Endothelial cell of umbilical vein (primary cell): Measurements from ENCODE around the gene C8B. TPM values are rescaled to one million over a fixed set of nuclear protein-coding genes. Genes with fewer than 3 reads are reported as not detected.

Experiments
- BruUV-seq: library from RNA; stranded (reverse); fragments of 400-500 nt; replicated peaks from 2 replicates; lab custom pipeline; 2021; lab: Mats Ljungman, UMichigan
- CTCF ChIA-PET: fragments of 300-600, 350-600 bp; sonication (Branson Sonifier 250); formaldehyde crosslinking; loops from one replicate; lab custom pipeline; 2021; ENCODE audit warnings: antibody characterized with exemption, inconsistent platforms; lab: Charles Lee
- POLR2A ChIA-PET: fragments of 300-600, 350-600 bp; sonication (Branson Sonifier 250); formaldehyde crosslinking; loops from one replicate; lab custom pipeline; 2021; ENCODE audit warnings: antibody characterized with exemption, inconsistent platforms; lab: Charles Lee
- DNase-seq: peaks from one replicate; pipeline ENCODE4 v3.0.0-alpha.2; 2011; ENCODE audit warnings: low read depth, low spot score
- FAIRE-seq: peaks from 2 replicates; lab custom pipeline; 2011; peaks lifted over from hg19 to GRCh38; lab: Jason Lieb, UNC
- H2AFZ ChIP-seq: 2 replicates; pipeline ENCODE4 v1.6.0; 2012; ENCODE audit warnings: low read depth, low read length, control low read depth, inconsistent platforms
- H3K27ac ChIP-seq: 2 replicates; pipeline ENCODE4 v1.5.1; 2011; ENCODE audit warnings: low read depth, mild to moderate bottlenecking, control low read depth, low read length, moderate library complexity; ENCODE audit not compliant: insufficient read depth
- H3K27me3 ChIP-seq, 2 experiments: 2 replicates each; pipeline versions ENCODE4 v1.6.0 to v1.6.1; 2011; ENCODE audit warnings: low read length in 2 of 2, mixed read lengths in 1 of 2; ENCODE audit not compliant: control insufficient read depth in 2 of 2, insufficient read depth in 2 of 2
- H3K36me3 ChIP-seq, 2 experiments: 2 replicates in 1 of 2; 3 replicates in 1 of 2; pipeline ENCODE4 v1.5.1; 2011; ENCODE audit warnings: low read length in 2 of 2, mild to moderate bottlenecking in 1 of 2, moderate library complexity in 1 of 2; ENCODE audit not compliant: control insufficient read depth in 2 of 2, insufficient read depth in 2 of 2; ENCODE audit errors: extremely low read depth in 1 of 2
- H3K4me1 ChIP-seq: 3 replicates; pipeline ENCODE4 v1.5.1; 2011; ENCODE audit warnings: mild to moderate bottlenecking, low read length; ENCODE audit not compliant: control insufficient read depth, insufficient read depth; ENCODE audit errors: extremely low read depth
- H3K4me2 ChIP-seq: 2 replicates; pipeline ENCODE4 v1.6.1; 2011; ENCODE audit warnings: low read length, control low read depth, mixed read lengths; ENCODE audit not compliant: insufficient read depth
- H3K4me3 ChIP-seq, 3 experiments: fragments of 200-600 bp in 1 of 3; sonication (generic), shearing (Covaris generic) in 1 of 3; replicated peaks in 1 of 3; 2 replicates each; pipeline ENCODE4 v1.5.1; 2011 to 2016; ENCODE audit warnings: control low read depth in 3 of 3, low read length in 3 of 3, mild to moderate bottlenecking in 2 of 3, inconsistent platforms in 1 of 3, low read depth in 1 of 3, moderate library complexity in 1 of 3; ENCODE audit not compliant: insufficient read depth in 1 of 3
- H3K79me2 ChIP-seq: 2 replicates; pipeline ENCODE4 v1.6.0; 2012; ENCODE audit warnings: low read length, inconsistent platforms; ENCODE audit not compliant: control insufficient read depth, insufficient read depth
- H3K9ac ChIP-seq: replicated peaks from 2 replicates; pipeline ENCODE3; 2011; ENCODE audit warnings: low read length, control low read depth; ENCODE audit not compliant: insufficient read depth; ENCODE audit errors: extremely low read depth
- H3K9me1 ChIP-seq: replicated peaks from 3 replicates; pipeline ENCODE4 v1.6.0; 2011; ENCODE audit warnings: mild to moderate bottlenecking, low read length; ENCODE audit not compliant: control insufficient read depth, insufficient read depth; ENCODE audit errors: extremely low read depth
- H3K9me3 ChIP-seq: replicated peaks from 2 replicates; pipeline ENCODE4 v1.5.1; 2012; ENCODE audit warnings: low read length, inconsistent platforms; ENCODE audit not compliant: control insufficient read depth, insufficient read depth
- H4K20me1 ChIP-seq: replicated peaks from 2 replicates; pipeline ENCODE3; 2011; ENCODE audit warnings: mild to moderate bottlenecking, low read length; ENCODE audit not compliant: control insufficient read depth, insufficient read depth; ENCODE audit errors: extremely low read depth
- CTCF ChIP-seq, 2 donors: IDR thresholded peaks; 1 replicate in 1 of 2; 2 replicates in 1 of 2; pipeline ENCODE4 v1.5.1; 2011; ENCODE audit warnings: low read length in 2 of 2, mild to moderate bottlenecking in 2 of 2, moderate library complexity in 2 of 2, control low read depth in 1 of 2, inconsistent platforms in 1 of 2, low read depth in 1 of 2; ENCODE audit not compliant: insufficient read depth in 1 of 2; ENCODE audit errors: extremely low read depth in 1 of 2
- EZH2 ChIP-seq: IDR thresholded peaks from 2 replicates; pipeline ENCODE4 v1.6.1; 2012; ENCODE audit warnings: borderline replicate concordance, low read depth, mild to moderate bottlenecking, moderate library complexity, low read length, inconsistent platforms; ENCODE audit not compliant: severe bottlenecking
- FOS ChIP-seq: IDR thresholded peaks from 2 replicates; pipeline ENCODE4 v1.6.1; 2011; ENCODE audit warnings: mild to moderate bottlenecking, low read length, moderate library complexity, borderline replicate concordance; ENCODE audit not compliant: insufficient read depth
- GATA2 ChIP-seq: IDR thresholded peaks from 2 replicates; pipeline ENCODE4 v1.7.0; 2011; ENCODE audit warnings: low read depth, mild to moderate bottlenecking, moderate library complexity, mixed read lengths, low read length; ENCODE audit not compliant: insufficient read length, insufficient read depth
- JUN ChIP-seq: IDR thresholded peaks from 2 replicates; pipeline ENCODE4 v1.6.1; 2011; ENCODE audit warnings: borderline replicate concordance, low read depth; ENCODE audit not compliant: insufficient read length, insufficient read depth
- MAX ChIP-seq: IDR thresholded peaks from 2 replicates; pipeline ENCODE4 v1.6.1; 2011; ENCODE audit not compliant: insufficient read depth, insufficient read length
- MYC ChIP-seq: IDR thresholded peaks from one replicate; pipeline ENCODE4 v1.6.1; 2011; ENCODE audit warnings: mild to moderate bottlenecking, low read depth, low read length
- POLR2A ChIP-seq: IDR thresholded peaks from 2 replicates; pipeline ENCODE4 v1.6.1; 2012; ENCODE audit warnings: low read depth, mild to moderate bottlenecking, control low read depth, low read length
- POLR2AphosphoS5 ChIP-seq: IDR thresholded peaks from 2 replicates; pipeline ENCODE4 v1.6.1; 2012; ENCODE audit warnings: low read depth, mild to moderate bottlenecking, control low read depth, low read length, moderate library complexity; ENCODE audit not compliant: insufficient read depth
- dilution Hi-C: fragments of 300-500 bp; cut with MboI; formaldehyde crosslinking; loops from one replicate; pipeline ENCODE4 v1.15.0; 2019; ENCODE audit warnings: low sequenced_read_pairs; ENCODE audit not compliant: extremely low pct_ligation_motif_present
- intact Hi-C: fragments of 100-400 bp; cut with micrococcal nuclease; formaldehyde crosslinking; loops from one replicate; pipeline ENCODE4 v1.10.0; 2022
- polyA plus RNA-seq, 4 experiments: library from polyadenylated mRNA; depleted of rRNA in 3 of 4; stranded (reverse) in 3 of 4; unstranded in 1 of 4; fragments of >200 nt; gene quantifications; 2 replicates each; pipeline versions ENCODE4 v1.2.1 to v1.2.3, GENCODE V29; 2011 to 2012; ENCODE audit warnings: missing spikeins in 1 of 4
- total RNA-seq: library from RNA; stranded (reverse); gene quantifications from 2 replicates; pipeline ENCODE4 v1.2.3, GENCODE V29; 2021

C8B gene
- total and polyA plus RNA-seq, 2 donors (not counting 3 experiments of a cell fraction or from before 2014, with no cell fraction given) = not detected

- no TSS peak for BruUV-seq
- Histone ChIP-seq H3K79me2 (no peaks in the 10 kb centered on the region), H3K9me1 (no peaks in the 10 kb centered on the region), H3K4me1 (no peaks in the 10 kb centered on the region), H3K27ac (no peak overlapping the region), H4K20me1 (no peaks in the 10 kb centered on the region), H3K9ac (no peak overlapping the region), H3K4me2 (no peak overlapping the region), H3K36me3 (no peaks in the 10 kb centered on the region), H3K27me3 (no peaks in the 10 kb centered on the region), H3K4me3 (no peak overlapping the region), H3K9me3 (no peaks in the 10 kb centered on the region), H2AFZ (no peak overlapping the region)
- TF ChIP-seq FOS (no peak), POLR2AphosphoS5 (no peak), GATA2 (no peak), POLR2A (no peak), MYC (no peak), EZH2 (no peak), JUN (no peak), CTCF (IDR thresholded peaks at IDR 0.05; ENCODE audit: extremely low read depth in 1 of 2, insufficient read depth in 1 of 2, low read depth in 1 of 2, low read length in 2 of 2) (no peak), MAX (no peak)
- FAIRE-seq (no peak), DNase-seq (no peak)
- POLR2A ChIA-PET = no interaction called here
- CTCF ChIA-PET = interaction anchor here (0.9 kb wide), 1 partner anchor 137 kb away, joined by 5 read pairs; no protein-coding TSS in a partner anchor
- intact Hi-C loops (loop anchor here (1.0 to 5.0 kb wide), 2 partner anchors 137 to 1578 kb away; partner anchors contain the start of gene OMA1), dilution Hi-C loops (no loop called here)
These were observed 3.2 kb upstream of the C8B start for GRCh38 chr1:56968878-56969495.
